ENCODE results near the gene KIF25. TPM values are rescaled to one million over a fixed set of nuclear protein-coding genes. Genes with fewer than 3 reads are reported as not detected.

KIF25 gene
- total RNA-seq, 1 experiment from 2014 or later: 0.39 TPM

DNA sequence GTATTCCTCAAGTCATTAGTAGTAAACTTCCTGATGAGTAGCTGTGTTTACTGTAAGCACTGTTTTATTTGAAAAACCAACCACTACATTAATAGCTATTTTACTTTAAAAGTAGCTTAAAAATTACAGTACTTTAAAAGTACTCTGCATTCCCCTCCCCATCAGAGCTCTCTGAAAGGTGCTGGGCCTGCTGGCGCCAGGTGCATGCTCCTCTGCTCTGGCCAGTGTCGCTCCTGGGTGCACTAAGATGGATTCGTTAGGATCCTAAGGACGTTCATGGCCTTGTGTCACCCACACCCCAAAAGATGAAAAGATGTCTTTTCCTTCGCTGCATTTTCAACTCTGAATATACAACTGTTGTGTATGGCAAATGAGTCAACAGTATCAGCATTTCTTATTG is 43.9 kb upstream of the KIF25 start:
- TF ChIP-seq EZH2 (IDR thresholded peaks at IDR 0.05; ENCODE audit: borderline replicate concordance, low read depth, low read length, poor library complexity, severe bottlenecking) (no peak), CTCF (conservative IDR thresholded peaks at IDR 0.05; ENCODE audit: low read depth, low read length) (no peak)
- intact Hi-C loops (cut with micrococcal nuclease; ENCODE audit: unreplicated experiment): no loop called here
- DNase-seq (ENCODE audit: low spot score): no peak
- no peak overlapping the region for H3K27ac ChIP-seq (ENCODE audit: low read depth, low read length, poor library complexity, severe bottlenecking)
- no peaks in the 10 kb centered on the region for H3K4me1 ChIP-seq (ENCODE audit: insufficient read depth, low read length, poor library complexity, severe bottlenecking)
- H3K4me3 ChIP-seq (ENCODE audit: low read depth, low read length, poor library complexity, severe bottlenecking): no peak overlapping the region
- H3K9me3 ChIP-seq (ENCODE audit: low read depth, low read length, poor library complexity, severe bottlenecking): no peaks in the 10 kb centered on the region
- no peaks in the 10 kb centered on the region for H3K27me3 ChIP-seq (replicated peaks; ENCODE audit: insufficient read depth, low read depth, low read length, poor library complexity)
- POLR2A ChIA-PET (ENCODE audit: low non-redundant PET): interaction anchor here (1.1 kb wide), 1 partner anchor 146 kb away, joined by 3 read pairs; no protein-coding TSS in a partner anchor
- H3K36me3 ChIP-seq (ENCODE audit: insufficient read depth, low read length, poor library complexity, severe bottlenecking): peaks cover 20% of the 10 kb centered on the region
- CTCF ChIA-PET: no interaction called here
- no TSS peak for BruUV-seq (replicated peaks)

GRCh38 chr6:167954151-167954550 is 43.3 kb upstream of the KIF25 start:
- Histone ChIP-seq H3K36me3 (ENCODE audit: insufficient read depth, low read length, poor library complexity, severe bottlenecking) (peaks cover 16% of the 10 kb centered on the region), H3K27me3 (replicated peaks; ENCODE audit: insufficient read depth, low read depth, low read length, poor library complexity) (no peaks in the 10 kb centered on the region), H3K9me3 (ENCODE audit: low read depth, low read length, poor library complexity, severe bottlenecking) (no peaks in the 10 kb centered on the region), H3K27ac (ENCODE audit: low read depth, low read length, poor library complexity, severe bottlenecking) (no peak overlapping the region), H3K4me3 (ENCODE audit: low read depth, low read length, poor library complexity, severe bottlenecking) (no peak overlapping the region), H3K4me1 (ENCODE audit: insufficient read depth, low read length, poor library complexity, severe bottlenecking) (no peaks in the 10 kb centered on the region)
- intact Hi-C loops (cut with micrococcal nuclease; ENCODE audit: unreplicated experiment): no loop called here
- no peak for DNase-seq (ENCODE audit: low spot score)
- POLR2A ChIA-PET (ENCODE audit: low non-redundant PET): no interaction called here
- TF ChIP-seq EZH2 (IDR thresholded peaks at IDR 0.05; ENCODE audit: borderline replicate concordance, low read depth, low read length, poor library complexity, severe bottlenecking): no peak
- TF ChIP-seq CTCF (conservative IDR thresholded peaks at IDR 0.05; ENCODE audit: low read depth, low read length): no peak
- no TSS peak for BruUV-seq (replicated peaks)
- CTCF ChIA-PET: no interaction called here

DNA sequence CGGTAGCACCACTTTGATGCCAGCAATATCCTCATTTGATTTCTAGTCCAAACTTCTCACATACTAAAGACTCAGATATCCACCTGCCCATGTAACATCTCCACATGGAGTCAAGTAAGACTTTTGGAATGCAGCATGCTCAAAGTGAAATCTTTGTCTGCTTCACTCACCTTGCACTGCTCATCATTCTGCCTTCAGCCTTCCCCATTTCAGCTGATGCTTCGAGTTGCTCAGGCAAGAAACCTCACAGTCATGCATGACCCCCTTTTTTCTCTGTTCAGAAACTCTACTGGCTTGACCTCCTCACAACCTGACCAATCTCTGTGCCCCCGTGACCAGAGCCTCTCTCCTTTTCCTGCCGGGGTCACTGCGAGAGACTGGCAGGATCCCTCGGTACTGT is 41.0 kb upstream of the KIF25 start:
- intact Hi-C loops (cut with micrococcal nuclease; ENCODE audit: unreplicated experiment): no loop called here
- DNase-seq (ENCODE audit: low spot score): no peak
- H3K9me3 ChIP-seq (ENCODE audit: low read depth, low read length, poor library complexity, severe bottlenecking): no peaks in the 10 kb centered on the region
- H3K4me1 ChIP-seq (ENCODE audit: insufficient read depth, low read length, poor library complexity, severe bottlenecking): peaks cover 5% of the 10 kb centered on the region
- H3K27ac ChIP-seq (ENCODE audit: low read depth, low read length, poor library complexity, severe bottlenecking): no peak overlapping the region
- H3K27me3 ChIP-seq (replicated peaks; ENCODE audit: insufficient read depth, low read depth, low read length, poor library complexity): no peaks in the 10 kb centered on the region
- BruUV-seq (replicated peaks): no TSS peak
- TF ChIP-seq CTCF (conservative IDR thresholded peaks at IDR 0.05; ENCODE audit: low read depth, low read length): no peak
- no peak for TF ChIP-seq EZH2 (IDR thresholded peaks at IDR 0.05; ENCODE audit: borderline replicate concordance, low read depth, low read length, poor library complexity, severe bottlenecking)
- H3K4me3 ChIP-seq (ENCODE audit: low read depth, low read length, poor library complexity, severe bottlenecking): no peak overlapping the region
- peaks cover 4% of the 10 kb centered on the region for H3K36me3 ChIP-seq (ENCODE audit: insufficient read depth, low read length, poor library complexity, severe bottlenecking)
- POLR2A ChIA-PET (ENCODE audit: low non-redundant PET): no interaction called here
- CTCF ChIA-PET: no interaction called here
